22Rv1 (cell line): ENCODE results near the gene MAN2A2.

Experiments
- H3K27ac ChIP-seq: fragments of 450-650 bp; 2 replicates; pipeline ENCODE4 v1.5.1; 2017
- CTCF ChIP-seq: fragments of 450-650 bp; IDR thresholded peaks from 2 replicates; pipeline ENCODE4 v1.5.1; 2017; ENCODE audit warnings: mild to moderate bottlenecking
- ZFX ChIP-seq: fragments of 450-650 bp; IDR thresholded peaks from 2 replicates; pipeline ENCODE4 v1.6.1; 2017; ENCODE audit warnings: antibody characterized with exemption, borderline replicate concordance

Gene MAN2A2

GRCh38 chr15:90938261-90938660, 35.2 kb downstream of the MAN2A2 start:
- no peak overlapping the region for H3K27ac ChIP-seq
- TF ChIP-seq CTCF (no peak), ZFX (no peak)

GRCh38 chr15:90939756-90940155, 36.7 kb downstream of the MAN2A2 start:
- H3K27ac ChIP-seq: no peak overlapping the region
- TF ChIP-seq CTCF (no peak), ZFX (no peak)

DNA sequence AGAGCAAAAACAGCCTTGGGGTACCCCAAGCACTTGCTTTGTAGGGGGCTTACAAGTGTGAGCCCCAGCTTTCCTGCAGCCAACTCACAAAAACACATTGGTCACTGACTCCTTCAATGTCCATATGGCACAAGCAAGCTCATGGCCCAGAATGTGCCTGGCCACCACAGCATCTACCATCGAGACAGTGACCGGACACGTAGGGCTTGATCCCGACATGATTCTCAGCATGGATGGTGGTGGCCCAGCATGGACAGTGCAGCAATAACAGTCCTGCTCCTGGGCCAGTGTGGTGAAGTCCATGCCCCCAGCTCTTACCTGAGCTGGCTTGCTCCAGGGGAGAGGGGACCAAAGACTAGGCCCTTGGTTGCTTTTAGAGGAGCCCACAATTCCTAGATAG, 37.9 kb downstream of the MAN2A2 start:
- H3K27ac ChIP-seq: no peak overlapping the region
- no peak for TF ChIP-seq CTCF
- no peak for TF ChIP-seq ZFX

DNA sequence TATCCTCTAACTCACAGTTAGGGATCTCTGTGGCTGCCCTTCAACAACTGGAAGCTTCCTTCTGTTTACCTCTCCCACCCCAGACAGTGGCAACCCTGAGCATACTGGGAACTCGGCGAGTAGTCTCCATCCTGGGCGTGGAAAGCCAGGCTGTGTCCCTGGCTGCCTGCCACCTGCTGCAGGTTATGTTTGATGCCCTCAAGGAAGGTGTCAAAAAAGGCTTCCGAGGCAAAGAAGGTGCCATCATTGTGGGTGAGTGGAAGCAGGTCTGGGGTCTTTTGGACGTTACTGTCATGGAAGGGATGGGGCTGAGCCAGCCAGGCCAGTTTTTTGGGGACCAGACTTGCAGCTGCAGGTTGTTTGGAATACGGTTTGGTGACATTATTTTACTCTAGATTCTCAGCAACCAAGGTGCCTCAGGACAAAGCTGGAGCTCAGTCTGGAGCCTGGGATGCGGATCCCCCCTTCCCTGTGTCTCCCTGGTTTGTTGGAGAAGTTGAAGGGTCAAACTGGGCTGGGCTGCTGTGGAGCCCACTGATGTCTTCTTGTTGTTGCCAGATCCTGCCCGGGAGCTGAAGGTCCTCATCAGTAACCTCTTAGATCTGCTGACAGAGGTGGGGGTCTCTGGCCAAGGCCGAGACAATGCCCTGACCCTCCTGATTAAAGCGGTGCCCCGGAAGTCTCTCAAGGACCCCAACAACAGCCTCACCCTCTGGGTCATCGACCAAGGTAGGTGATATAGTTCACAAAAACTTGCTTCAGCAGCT, 39.4 kb downstream of the MAN2A2 start:
- TF ChIP-seq CTCF: no peak
- H3K27ac ChIP-seq: no peak overlapping the region

DNA sequence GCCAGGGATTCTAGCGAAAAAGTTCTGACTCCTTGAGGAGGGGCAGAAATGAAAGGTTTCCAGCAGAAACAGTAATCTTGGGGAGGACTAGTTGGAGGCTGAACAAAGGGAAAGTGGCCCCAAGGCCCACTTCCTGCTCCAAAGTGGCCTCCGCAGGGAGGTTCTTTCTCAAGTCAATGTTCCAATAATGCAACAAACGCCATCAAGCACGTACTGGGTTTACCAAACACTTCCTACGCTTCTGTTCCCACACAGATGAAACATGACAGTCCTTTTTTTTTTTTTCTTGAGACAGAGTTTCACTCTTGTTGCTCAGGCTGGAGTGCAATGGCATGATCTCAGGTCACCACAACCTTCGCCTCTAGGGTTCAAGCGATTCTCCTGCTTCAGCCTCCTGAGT, 42.0 kb downstream of the MAN2A2 start:
- TF ChIP-seq CTCF (no peak), ZFX (no peak)
- no peak overlapping the region for H3K27ac ChIP-seq

- no peak for TF ChIP-seq ZFX
- no peak for TF ChIP-seq CTCF
- no peak overlapping the region for H3K27ac ChIP-seq
These were observed 43.4 kb downstream of the MAN2A2 start for GRCh38 chr15:90946538-90946937.

- no peak overlapping the region for H3K27ac ChIP-seq
- TF ChIP-seq CTCF: no peak
- TF ChIP-seq ZFX: no peak
These were observed 44.0 kb downstream of the MAN2A2 start for GRCh38 chr15:90946941-90947576.
